Measurements from ENCODE around the gene PCDHGA11.

DNA sequence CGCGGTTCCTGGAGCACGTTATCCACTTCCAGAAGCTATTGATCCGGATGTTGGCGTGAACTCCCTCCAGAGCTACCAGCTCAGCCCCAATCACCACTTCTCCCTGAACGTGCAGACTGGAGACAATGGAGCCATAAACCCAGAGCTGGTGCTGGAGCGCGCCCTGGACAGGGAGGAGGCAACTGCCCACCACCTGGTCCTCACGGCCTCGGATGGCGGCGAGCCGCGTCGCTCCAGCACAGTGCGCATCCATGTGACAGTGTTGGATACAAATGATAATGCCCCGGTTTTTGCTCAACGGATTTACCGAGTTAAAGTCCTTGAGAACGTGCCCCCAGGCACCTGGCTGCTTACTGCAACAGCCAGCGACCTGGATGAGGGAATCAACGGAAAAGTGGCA lies 17.5 kb upstream of the PCDHGA11 start:
- TF ChIP-seq POLR2AphosphoS5 (IDR thresholded peaks at IDR 0.05; ENCODE audit: insufficient read depth in 1 of 2, low read depth in 1 of 2) (no peak), POLR2A (IDR thresholded peaks at IDR 0.05) (no peak)
- TF ChIP-seq, protein P1, sequence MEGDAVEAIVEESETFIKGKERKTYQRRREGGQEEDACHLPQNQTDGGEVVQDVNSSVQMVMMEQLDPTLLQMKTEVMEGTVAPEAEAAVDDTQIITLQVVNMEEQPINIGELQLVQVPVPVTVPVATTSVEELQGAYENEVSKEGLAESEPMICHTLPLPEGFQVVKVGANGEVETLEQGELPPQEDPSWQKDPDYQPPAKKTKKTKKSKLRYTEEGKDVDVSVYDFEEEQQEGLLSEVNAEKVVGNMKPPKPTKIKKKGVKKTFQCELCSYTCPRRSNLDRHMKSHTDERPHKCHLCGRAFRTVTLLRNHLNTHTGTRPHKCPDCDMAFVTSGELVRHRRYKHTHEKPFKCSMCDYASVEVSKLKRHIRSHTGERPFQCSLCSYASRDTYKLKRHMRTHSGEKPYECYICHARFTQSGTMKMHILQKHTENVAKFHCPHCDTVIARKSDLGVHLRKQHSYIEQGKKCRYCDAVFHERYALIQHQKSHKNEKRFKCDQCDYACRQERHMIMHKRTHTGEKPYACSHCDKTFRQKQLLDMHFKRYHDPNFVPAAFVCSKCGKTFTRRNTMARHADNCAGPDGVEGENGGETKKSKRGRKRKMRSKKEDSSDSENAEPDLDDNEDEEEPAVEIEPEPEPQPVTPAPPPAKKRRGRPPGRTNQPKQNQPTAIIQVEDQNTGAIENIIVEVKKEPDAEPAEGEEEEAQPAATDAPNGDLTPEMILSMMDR (IDR thresholded peaks at IDR 0.05), result no peak
